GM12878 (cell line): ENCODE data around the gene PRKCB. TPM values are rescaled to one million over a fixed set of nuclear protein-coding genes. Genes with fewer than 3 reads are reported as not detected.

Experiments
- ATAC-seq: fragments of 200-7000 bp; cut with Tn5 transposase; 3 replicates; pipeline ENCODE4 v1.9.1; 2020; ENCODE audit warnings: mild to moderate bottlenecking, moderate library complexity
- BruUV-seq: library from RNA; stranded (reverse); fragments of 400-500 nt; replicated peaks from 2 replicates; lab custom pipeline; 2021; lab: Mats Ljungman, UMichigan
- CTCF ChIA-PET: fragments of 300-600 bp; sonication (Branson Sonifier 250); formaldehyde crosslinking; extraction: SDS; loops from one replicate; lab custom pipeline; 2021; ENCODE audit warnings: inconsistent platforms; lab: Yijun Ruan, JAX
- POLR2A ChIA-PET: fragments of 350-600 bp; formaldehyde crosslinking; extraction: SDS; loops from one replicate; lab custom pipeline; 2021; ENCODE audit warnings: inconsistent platforms; lab: Charles Lee
- RAD21 ChIA-PET: fragments of 300-600 bp; sonication (Branson Sonifier 250); formaldehyde crosslinking; loops from one replicate; lab custom pipeline; 2023; ENCODE audit warnings: antibody characterized with exemption; ENCODE audit not compliant: unreplicated experiment; lab: Charles Lee
- SMC1A ChIA-PET: fragments of 300-600 bp; sonication (Branson Sonifier 250); formaldehyde crosslinking; loops from one replicate; lab custom pipeline; 2023; ENCODE audit not compliant: unreplicated experiment, uncharacterized antibody; lab: Charles Lee
- DNase-seq: peaks from one replicate; pipeline ENCODE4 v3.0.0-alpha.2; 2011; ENCODE audit warnings: low read depth, low spot score
- FAIRE-seq: peaks from 3 replicates; lab custom pipeline; 2011; peaks lifted over from hg19 to GRCh38; lab: Jason Lieb, UNC
- H2AFZ ChIP-seq: 2 replicates; pipeline ENCODE4 v1.6.0; 2011; ENCODE audit warnings: low read depth, low read length, control low read depth; ENCODE audit not compliant: control insufficient read depth
- H3K27ac ChIP-seq: 2 replicates; pipeline ENCODE4 v1.5.1; 2011; ENCODE audit warnings: control low read depth; ENCODE audit not compliant: control insufficient read depth, insufficient read depth
- H3K27me3 ChIP-seq, 2 experiments: replicated peaks in 1 of 2; 2 replicates each; pipeline versions ENCODE4 v1.6.0 to v1.6.1; 2011; ENCODE audit warnings: low read length in 1 of 2; ENCODE audit not compliant: control insufficient read depth in 2 of 2, insufficient read depth in 2 of 2
- H3K36me3 ChIP-seq, 2 experiments: 2 replicates each; pipeline ENCODE4 v1.5.1; 2011; ENCODE audit warnings: low read length in 1 of 2; ENCODE audit not compliant: control insufficient read depth in 2 of 2, insufficient read depth in 2 of 2
- H3K4me1 ChIP-seq: 2 replicates; pipeline ENCODE4 v1.6.1; 2011; ENCODE audit warnings: mild to moderate bottlenecking, low read length, moderate library complexity, mixed read lengths; ENCODE audit not compliant: control insufficient read depth, insufficient read depth
- H3K4me2 ChIP-seq: 2 replicates; pipeline ENCODE4 v1.6.0; 2011; ENCODE audit warnings: control low read depth; ENCODE audit not compliant: control insufficient read depth, insufficient read depth
- H3K4me3 ChIP-seq: fragments of 200-600 bp; sonication (generic); 2 replicates; pipeline ENCODE4 v1.5.1; 2016
- H3K79me2 ChIP-seq: 2 replicates; pipeline ENCODE4 v1.6.0; 2011; ENCODE audit warnings: low read length; ENCODE audit not compliant: control insufficient read depth, insufficient read depth
- H3K9ac ChIP-seq: 2 replicates; pipeline ENCODE4 v1.8.0; 2011; ENCODE audit warnings: low read length, control low read depth, mixed read lengths; ENCODE audit not compliant: control insufficient read depth, insufficient read depth
- H3K9me3 ChIP-seq: replicated peaks from 3 replicates; pipeline ENCODE4 v1.5.1; 2011; ENCODE audit warnings: mild to moderate bottlenecking, low read length; ENCODE audit not compliant: control insufficient read depth, insufficient read depth
- H4K20me1 ChIP-seq: 2 replicates; pipeline ENCODE4 v1.6.0; 2011; ENCODE audit not compliant: control insufficient read depth, insufficient read depth
- CEBPZ ChIP-seq: fragments of 150-350 bp; IDR thresholded peaks from 2 replicates; pipeline ENCODE4 v1.6.1; 2016; ENCODE audit warnings: low read depth, low read length
- CHD4 ChIP-seq: fragments of 200-600 bp; sonication (generic); IDR thresholded peaks from 2 replicates; pipeline ENCODE4 v1.6.1; 2016; ENCODE audit warnings: mild to moderate bottlenecking
- DPF2 ChIP-seq: fragments of 450-650 bp; IDR thresholded peaks from 2 replicates; pipeline ENCODE4 v1.6.1; 2017; ENCODE audit warnings: mild to moderate bottlenecking
- ESRRA ChIP-seq: IDR thresholded peaks from 2 replicates; pipeline ENCODE4 v1.6.1; 2012; ENCODE audit warnings: mild to moderate bottlenecking, low read length, improper control_type of control experiment
- HDAC2 ChIP-seq: fragments of 200-600 bp; sonication (generic); IDR thresholded peaks from 2 replicates; pipeline ENCODE4 v1.6.1; 2017
- IRF4 ChIP-seq: IDR thresholded peaks from 2 replicates; pipeline ENCODE4 v1.6.1; 2011; ENCODE audit warnings: low read depth, low read length
- KLF5 ChIP-seq: fragments of 450-650 bp; IDR thresholded peaks from 2 replicates; pipeline ENCODE4 v1.6.1; 2014; ENCODE audit warnings: mild to moderate bottlenecking; ENCODE audit not compliant: partially characterized antibody
- NFYB ChIP-seq: IDR thresholded peaks from 2 replicates; pipeline ENCODE4 v1.6.1; 2011; ENCODE audit warnings: low read depth, mild to moderate bottlenecking, low read length, improper control_type of control experiment, moderate library complexity; ENCODE audit not compliant: insufficient read depth
- NR2C1 ChIP-seq: fragments of 450-650 bp; IDR thresholded peaks from 2 replicates; pipeline ENCODE4 v1.6.1; 2017; ENCODE audit warnings: antibody characterized with exemption, mild to moderate bottlenecking, moderate library complexity
- NR2C2 ChIP-seq: IDR thresholded peaks from 2 replicates; pipeline ENCODE4 v1.6.1; 2011; ENCODE audit warnings: borderline replicate concordance, low read depth; ENCODE audit not compliant: control insufficient read depth, insufficient read length
- RCOR1 ChIP-seq: conservative IDR thresholded peaks from 2 replicates; pipeline ENCODE4 v1.6.1; 2012; ENCODE audit warnings: low read depth, low read length, improper control_type of control experiment
- RFX5 ChIP-seq: IDR thresholded peaks from 2 replicates; pipeline ENCODE4 v1.6.1; 2011; ENCODE audit warnings: low read depth, low read length, improper control_type of control experiment
- SMAD1 ChIP-seq: fragments of 450-650 bp; IDR thresholded peaks from 2 replicates; pipeline ENCODE4 v1.6.1; 2018; ENCODE audit warnings: mild to moderate bottlenecking, low read depth; ENCODE audit not compliant: partially characterized antibody
- TBL1XR1 ChIP-seq: IDR thresholded peaks from 2 replicates; pipeline ENCODE4 v1.6.1; 2012; ENCODE audit warnings: low read depth, low read length, improper control_type of control experiment
- TCF3 ChIP-seq: IDR thresholded peaks from 2 replicates; pipeline ENCODE4 v1.6.1; 2012; ENCODE audit warnings: low read depth, mild to moderate bottlenecking, low read length, borderline replicate concordance; ENCODE audit not compliant: insufficient read depth
- ZBED1 ChIP-seq: IDR thresholded peaks from 2 replicates; pipeline ENCODE4 v1.6.1; 2016; ENCODE audit warnings: borderline replicate concordance
- WGBS: methylation state at CpG from one replicate; pipeline ENCODE4 v1.1.6; 2016; ENCODE audit warnings: low lambda C conversion rate; ENCODE audit not compliant: insufficient replicate concordance, insufficient coverage; ENCODE audit errors: missing lambda C conversion rate; 5-methylcytosine and 5-hydroxymethylcytosine counted together
- in situ Hi-C: fragments of 300-500 bp; cut with MboI; formaldehyde crosslinking; loops from 9 replicates; pipeline ENCODE4 v1.14.3; 2018; ENCODE audit warnings: mixed read lengths
- intact Hi-C: fragments of 100-400 bp; cut with micrococcal nuclease; formaldehyde crosslinking; loops from one replicate; pipeline ENCODE4 v1.14.2; 2022; ENCODE audit not compliant: unreplicated experiment
- polyA plus RNA-seq, 11 experiments: library from polyadenylated mRNA; depleted of rRNA in 4 of 11; unstranded in 6 of 11; stranded (reverse) in 5 of 11; fragments of >200 nt; fragmentation: Nextera tagmentation in 4 of 11; fragmentation: Illumina TruSeq in 1 of 11; extraction: Ambion mirVana in 4 of 11; extraction: Trizol in 1 of 11; gene quantifications; 1 replicate in 1 of 11; 2 replicates in 10 of 11; pipeline versions ENCODE4 v1.2.1 to v1.2.3, GENCODE V29; 2011 to 2016; ENCODE audit warnings: inconsistent platforms in 2 of 11, missing spikeins in 2 of 11, low read depth in 1 of 11
- total RNA-seq, 4 experiments: library from RNA; depleted of rRNA in 3 of 4; stranded (reverse); fragments of >200 nt in 3 of 4; fragmentation: Illumina TruSeq in 1 of 4; extraction: Trizol in 1 of 4; gene quantifications; 2 replicates each; pipeline versions ENCODE4 v1.2.1 to v1.2.3, GENCODE V29; 2013 to 2021

Gene PRKCB
- total and polyA plus RNA-seq, 10 of the 15 experiments (the other 5 are each of a cell fraction or from before 2014, with no cell fraction given) = 21.4 to 158 (median 97.3) TPM

- Histone ChIP-seq H3K27ac (no peak overlapping the region), H3K36me3 (peaks cover 11 to 42% of the 10 kb centered on the region in 2 experiments), H3K79me2 (no peaks in the 10 kb centered on the region), H2AFZ (no peak overlapping the region), H3K4me1 (no peaks in the 10 kb centered on the region), H4K20me1 (no peaks in the 10 kb centered on the region), H3K9ac (no peak overlapping the region), H3K27me3 (no peaks in the 10 kb centered on the region), H3K4me2 (no peak overlapping the region), H3K9me3 (no peaks in the 10 kb centered on the region), H3K4me3 (no peak overlapping the region)
- intact Hi-C loops = no loop called here
- in situ Hi-C loops = no loop called here
- 88% methylated on average over 9 of the region's 9 CpGs for WGBS
- no TSS peak for BruUV-seq
- ChIA-PET SMC1A (no interaction called here), CTCF (interaction anchor here (2.2 kb wide), 1 partner anchor 117 kb away, joined by 7 read pairs; no protein-coding TSS in a partner anchor), RAD21 (no interaction called here), POLR2A (no interaction called here)
- FAIRE-seq (no peak), DNase-seq (no peak), ATAC-seq (no peak)
- TF ChIP-seq ZBED1 = no peak
- TF ChIP-seq RFX5 = no peak
- TF ChIP-seq NR2C2 = no peak
- no peak for TF ChIP-seq NR2C1
- no peak for TF ChIP-seq KLF5
- TF ChIP-seq HDAC2 = no peak
- no peak for TF ChIP-seq SMAD1
- TF ChIP-seq, all 136 proteins: peak for 0
Measured at GRCh38 chr16:24188021-24188542, 352.3 kb downstream of the PRKCB start.

GRCh38 chr16:24188751-24189318, 353.1 kb downstream of the PRKCB start:
- H3K27me3 ChIP-seq = no peaks in the 10 kb centered on the region
- SMC1A ChIA-PET = interaction anchor here (0.7 kb wide), 1 partner anchor 39 kb away, joined by 3 read pairs; no protein-coding TSS in a partner anchor
- BruUV-seq = no TSS peak
- no peaks in the 10 kb centered on the region for H3K4me1 ChIP-seq
- in situ Hi-C loops (no loop called here), intact Hi-C loops (no loop called here)
- H3K36me3 ChIP-seq = peaks cover 11 to 44% of the 10 kb centered on the region in 2 experiments
- H4K20me1 ChIP-seq = no peaks in the 10 kb centered on the region
- WGBS = 97% methylated on average over 6 of the region's 6 CpGs
- no peak overlapping the region for H3K27ac ChIP-seq
- RAD21 ChIA-PET = no interaction called here
- FAIRE-seq (no peak), DNase-seq (no peak), ATAC-seq (no peak)
- H3K4me3 ChIP-seq = no peak overlapping the region
- no peak overlapping the region for H3K9ac ChIP-seq
- CTCF ChIA-PET = interaction anchor here (1.1 to 2.2 kb wide), 3 partner anchors 15 to 118 kb away, joined by 3 to 7 read pairs (median 3); no protein-coding TSS in a partner anchor
- no peaks in the 10 kb centered on the region for H3K79me2 ChIP-seq
- no peak overlapping the region for H3K4me2 ChIP-seq
- POLR2A ChIA-PET = interaction anchor here (0.6 kb wide), 1 partner anchor 266 kb away, joined by 3 read pairs; no protein-coding TSS in a partner anchor
- no peaks in the 10 kb centered on the region for H3K9me3 ChIP-seq
- no peak overlapping the region for H2AFZ ChIP-seq
- TF ChIP-seq NFYB = no peak
- no peak for TF ChIP-seq TBL1XR1
- no peak for TF ChIP-seq IRF4
- no peak for TF ChIP-seq CHD4
- TF ChIP-seq NR2C1 = no peak
- no peak for TF ChIP-seq ESRRA
- TF ChIP-seq DPF2 = no peak
- no peak for TF ChIP-seq TCF3
- TF ChIP-seq RCOR1 = no peak
- TF ChIP-seq CEBPZ = no peak
